OCI-LY3 (cell line): Measurements from ENCODE around the gene DUS2.
"Not testable (repeated sequence)": the region's sequence is repeated elsewhere in the genome, so short reads cannot be mapped to it uniquely, and the experiment has no call there.

ENCODE experiments used
- H2AFZ ChIP-seq: fragments of 200-600, 300-600 bp; shearing (Covaris generic); 2 replicates; pipeline ENCODE4 v1.6.0; 2014; ENCODE audit warnings: antibody characterized with exemption, low read depth, low read length
- H3K27ac ChIP-seq: fragments of 200-600, 300-600 bp; sonication (generic); 2 replicates; pipeline ENCODE4 v1.5.1; 2014; ENCODE audit warnings: mild to moderate bottlenecking, low read length, moderate library complexity, mixed read lengths
- H3K27me3 ChIP-seq: fragments of 200-600, 300-600 bp; sonication (generic); 2 replicates; pipeline ENCODE4 v1.6.1; 2014; ENCODE audit warnings: low read depth, low read length, mixed read lengths
- H3K36me3 ChIP-seq: fragments of 200-600, 300-600 bp; sonication (generic); replicated peaks from 2 replicates; pipeline ENCODE3; 2014; ENCODE audit warnings: low read depth, low read length, mixed read lengths
- H3K4me1 ChIP-seq: fragments of 300-600, 200-600 bp; sonication (generic); 2 replicates; pipeline ENCODE4 v1.6.1; 2014; ENCODE audit warnings: low read length, mixed read lengths
- H3K4me2 ChIP-seq: fragments of 200-600, 300-600 bp; sonication (generic); 2 replicates; pipeline ENCODE4 v1.6.1; 2014; ENCODE audit warnings: low read length, mixed read lengths
- H3K4me3 ChIP-seq: fragments of 300-600, 200-600 bp; sonication (generic); 2 replicates; pipeline ENCODE4 v1.5.1; 2014; ENCODE audit warnings: antibody characterized with exemption, mild to moderate bottlenecking, low read length, moderate library complexity
- H3K79me2 ChIP-seq: fragments of 300-600, 200-600 bp; shearing (Covaris generic); 2 replicates; pipeline ENCODE4 v1.6.1; 2014; ENCODE audit warnings: mild to moderate bottlenecking, low read length, mixed read lengths
- H3K9ac ChIP-seq: fragments of 300-600, 200-600 bp; shearing (Covaris generic); 2 replicates; pipeline ENCODE4 v1.6.0; 2014; ENCODE audit warnings: mild to moderate bottlenecking, low read length, moderate library complexity
- H3K9me3 ChIP-seq: fragments of 200-600, 300-600 bp; shearing (Covaris generic); 2 replicates; pipeline ENCODE4 v1.6.1; 2014; ENCODE audit warnings: low read length, mixed read lengths; ENCODE audit not compliant: insufficient read depth
- H4K20me1 ChIP-seq: fragments of 200-600, 300-600 bp; sonication (generic); 2 replicates; pipeline ENCODE4 v1.6.1; 2016; ENCODE audit warnings: low read length, mixed read lengths; ENCODE audit not compliant: insufficient read depth
- EZH2phosphoT487 ChIP-seq: fragments of 200-600 bp; shearing (Covaris generic); IDR thresholded peaks from 2 replicates; pipeline ENCODE4 v1.6.1; 2018; ENCODE audit warnings: antibody characterized with exemption, mixed run types, low read depth
- TF ChIP-seq, protein P1 (sequence below): fragments of 200-600, 300-600 bp; sonication (generic); IDR thresholded peaks from 2 replicates; pipeline ENCODE4 v1.5.1; 2014; ENCODE audit warnings: antibody characterized with exemption, low read length, low read depth

The DUS2 gene

DNA sequence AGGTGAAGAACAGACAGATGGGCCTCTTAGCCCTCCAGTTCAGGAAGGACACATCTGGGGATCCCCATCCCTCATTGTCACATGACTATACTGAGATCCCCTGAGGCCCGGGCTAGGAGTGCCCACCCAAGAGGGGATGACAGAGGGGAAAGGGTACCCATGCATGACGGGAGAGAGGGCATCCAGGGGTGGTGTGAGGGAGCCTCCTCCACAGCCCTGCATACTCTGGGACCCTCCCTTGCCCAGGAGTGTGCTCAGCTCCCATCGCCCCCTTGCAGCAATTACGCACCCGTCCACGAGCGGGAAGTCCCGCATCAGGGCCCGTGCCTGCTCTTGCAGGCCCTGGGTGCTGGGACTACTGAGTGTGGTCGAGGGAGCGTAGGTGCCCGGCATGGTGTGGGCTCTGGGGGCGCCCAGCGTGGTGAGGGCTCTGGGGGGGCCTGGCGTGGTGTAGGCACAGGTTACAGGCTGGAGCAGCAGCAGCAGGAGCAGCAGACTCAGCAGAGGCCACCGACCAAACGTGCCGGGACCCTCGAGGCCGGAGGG lies 30.4 kb upstream of the DUS2 start:
- no peaks in the 10 kb centered on the region for H3K9me3 ChIP-seq
- H3K27ac ChIP-seq: no peak overlapping the region
- peak overlapping the region; percentile 97 for H3K4me2 ChIP-seq
- peak overlapping the region; percentile 96; the same call in 1 of the 2 replicates for H2AFZ ChIP-seq
- peak overlapping the region; percentile 49; the same call in 1 of the 2 replicates for H3K9ac ChIP-seq
- TF ChIP-seq, protein P1, sequence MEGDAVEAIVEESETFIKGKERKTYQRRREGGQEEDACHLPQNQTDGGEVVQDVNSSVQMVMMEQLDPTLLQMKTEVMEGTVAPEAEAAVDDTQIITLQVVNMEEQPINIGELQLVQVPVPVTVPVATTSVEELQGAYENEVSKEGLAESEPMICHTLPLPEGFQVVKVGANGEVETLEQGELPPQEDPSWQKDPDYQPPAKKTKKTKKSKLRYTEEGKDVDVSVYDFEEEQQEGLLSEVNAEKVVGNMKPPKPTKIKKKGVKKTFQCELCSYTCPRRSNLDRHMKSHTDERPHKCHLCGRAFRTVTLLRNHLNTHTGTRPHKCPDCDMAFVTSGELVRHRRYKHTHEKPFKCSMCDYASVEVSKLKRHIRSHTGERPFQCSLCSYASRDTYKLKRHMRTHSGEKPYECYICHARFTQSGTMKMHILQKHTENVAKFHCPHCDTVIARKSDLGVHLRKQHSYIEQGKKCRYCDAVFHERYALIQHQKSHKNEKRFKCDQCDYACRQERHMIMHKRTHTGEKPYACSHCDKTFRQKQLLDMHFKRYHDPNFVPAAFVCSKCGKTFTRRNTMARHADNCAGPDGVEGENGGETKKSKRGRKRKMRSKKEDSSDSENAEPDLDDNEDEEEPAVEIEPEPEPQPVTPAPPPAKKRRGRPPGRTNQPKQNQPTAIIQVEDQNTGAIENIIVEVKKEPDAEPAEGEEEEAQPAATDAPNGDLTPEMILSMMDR: no peak
- TF ChIP-seq EZH2phosphoT487: no peak
- peaks cover 54% of the 10 kb centered on the region for H3K4me1 ChIP-seq
- no peaks in the 10 kb centered on the region for H4K20me1 ChIP-seq
- H3K36me3 ChIP-seq: no peaks in the 10 kb centered on the region
- H3K4me3 ChIP-seq: peak overlapping the region; percentile 73
- H3K27me3 ChIP-seq: no peaks in the 10 kb centered on the region
- no peaks in the 10 kb centered on the region for H3K79me2 ChIP-seq

DNA sequence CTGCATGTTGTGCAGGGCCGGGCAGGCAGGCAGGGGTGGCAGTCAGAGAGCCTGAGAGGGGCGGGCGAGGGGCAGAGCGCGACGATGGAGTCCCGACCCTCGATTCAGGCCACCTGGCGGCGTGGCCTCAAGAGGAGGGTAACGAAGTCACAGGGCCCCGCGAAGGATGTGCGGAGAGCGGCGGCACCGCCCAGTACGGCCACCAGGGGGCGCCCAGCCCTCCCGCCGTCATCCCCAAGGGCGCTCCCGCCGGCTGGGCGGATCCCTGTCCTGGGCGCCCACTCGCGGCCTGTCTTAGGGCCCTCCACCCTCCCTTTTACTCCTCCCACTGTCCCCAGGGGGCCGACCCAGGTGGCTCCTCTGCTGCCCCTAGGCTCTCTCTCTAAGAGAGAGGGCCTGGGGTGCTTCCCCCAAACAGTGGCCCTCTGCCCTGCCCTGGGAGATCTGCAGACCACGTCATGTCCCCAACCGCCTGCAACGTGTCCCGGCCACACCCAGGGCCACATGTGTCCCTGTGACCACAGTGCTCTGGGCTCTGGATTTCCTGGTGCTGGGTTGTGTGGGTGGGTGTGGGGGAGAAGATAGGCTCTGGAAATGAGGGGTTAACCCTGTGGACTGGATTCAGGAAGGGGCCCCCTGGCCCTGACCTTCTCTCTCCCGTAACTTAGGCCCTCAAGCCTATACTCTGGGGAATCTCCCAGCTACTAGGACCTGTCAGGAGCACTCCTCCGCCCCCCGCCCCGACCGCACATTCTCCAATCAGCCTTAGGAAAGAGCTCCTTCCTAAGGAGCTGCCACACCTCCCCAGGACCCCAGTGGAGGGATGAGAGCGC lies 29.7 kb upstream of the DUS2 start:
- H3K27me3 ChIP-seq: no peaks in the 10 kb centered on the region
- peak overlapping the region; percentile 96 for H2AFZ ChIP-seq
- no peaks in the 10 kb centered on the region for H4K20me1 ChIP-seq
- peak overlapping the region; percentile 97 for H3K4me2 ChIP-seq
- peak overlapping the region; percentile 29 for H3K27ac ChIP-seq
- no peaks in the 10 kb centered on the region for H3K9me3 ChIP-seq
- H3K36me3 ChIP-seq: no peaks in the 10 kb centered on the region
- peak overlapping the region; percentile 73 for H3K4me3 ChIP-seq
- no peak for TF ChIP-seq EZH2phosphoT487
- TF ChIP-seq, protein P1: peak; percentile 83
- peaks cover 54% of the 10 kb centered on the region for H3K4me1 ChIP-seq
- H3K79me2 ChIP-seq: no peaks in the 10 kb centered on the region
- H3K9ac ChIP-seq: peak overlapping the region; percentile 72

DNA sequence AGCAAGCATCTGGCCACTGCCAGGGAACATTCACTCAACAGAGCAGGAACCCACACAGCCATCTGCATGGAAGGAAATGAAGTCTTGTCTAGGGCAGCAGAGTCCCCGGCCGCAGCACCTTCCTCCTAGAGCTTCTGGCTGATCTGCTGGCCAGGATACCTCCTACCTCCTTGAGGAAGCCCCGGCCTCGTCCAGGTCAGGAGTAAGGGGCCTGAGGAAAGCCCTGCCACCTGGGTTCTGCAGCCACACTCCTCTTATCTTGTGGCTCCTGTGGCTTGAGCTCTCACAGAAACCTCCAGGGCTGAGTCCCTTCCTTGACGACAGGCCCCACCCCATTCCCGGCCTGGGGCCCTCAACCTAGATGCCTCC lies 29.1 kb upstream of the DUS2 start:
- peak overlapping the region; percentile 72; the same call in 1 of the 2 replicates for H3K9ac ChIP-seq
- H2AFZ ChIP-seq, H4K20me1 ChIP-seq, H3K27me3 ChIP-seq, H3K9me3 ChIP-seq, H3K4me3 ChIP-seq, H3K27ac ChIP-seq, H3K79me2 ChIP-seq, H3K36me3 ChIP-seq: not testable (repeated sequence)
- H3K4me2 ChIP-seq: peak overlapping the region; percentile 97
- peaks cover 50% of the 10 kb centered on the region for H3K4me1 ChIP-seq

DNA sequence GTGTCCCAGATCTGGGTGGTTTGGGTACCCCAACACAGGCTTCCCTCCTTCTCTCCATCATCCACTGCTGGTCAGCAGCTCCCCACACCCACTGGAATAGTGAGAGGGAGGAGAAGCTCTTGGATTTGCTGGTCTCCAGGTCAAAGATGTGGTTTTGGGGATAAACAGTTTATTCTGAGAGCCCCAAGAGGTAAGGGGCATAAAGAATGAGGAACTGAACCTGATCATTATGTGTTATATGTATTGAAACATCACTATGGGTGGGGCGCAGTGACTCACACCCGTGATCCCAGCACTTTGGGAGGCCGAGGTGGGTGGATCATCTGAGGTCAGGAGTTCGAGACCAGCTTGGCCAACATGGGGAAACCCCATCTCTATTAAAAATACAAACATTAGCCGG lies 27.7 kb upstream of the DUS2 start:
- no peaks in the 10 kb centered on the region for H4K20me1 ChIP-seq
- 0 out of 2 replicates have a peak overlapping the region, but pooled peaks have one; percentile 14 for H3K4me2 ChIP-seq
- no peaks in the 10 kb centered on the region for H3K27me3 ChIP-seq
- no peaks in the 10 kb centered on the region for H3K79me2 ChIP-seq
- no peaks in the 10 kb centered on the region for H3K36me3 ChIP-seq
- H3K4me1 ChIP-seq: peaks cover 44% of the 10 kb centered on the region
- no peak overlapping the region for H2AFZ ChIP-seq
- TF ChIP-seq, protein P1: no peak
- no peak for TF ChIP-seq EZH2phosphoT487
- 0 out of 2 replicates have a peak overlapping the region, but pooled peaks have one; percentile 12 for H3K27ac ChIP-seq
- no peak overlapping the region for H3K9ac ChIP-seq
- no peak overlapping the region for H3K4me3 ChIP-seq
- no peaks in the 10 kb centered on the region for H3K9me3 ChIP-seq
